ENCODE data around the gene CENPE. TPM values are rescaled to one million over a fixed set of nuclear protein-coding genes. Genes with fewer than 3 reads are reported as not detected.

The CENPE gene
- total RNA-seq, 2 experiments from 2014 or later = 23.6 to 70.9 TPM

GRCh38 chr4:103076747-103077347, 121.3 kb downstream of the CENPE start, which contains the start of gene SLC9B2:
Gene SLC9B2, minus strand, starts transcription at chr4:103076761. Its CDS starts 9,211 bp downstream, at chr4:103067550.
- TF ChIP-seq CTCF (conservative IDR thresholded peaks at IDR 0.05; ENCODE audit: low read length) (no peak), EZH2phosphoT487 (IDR thresholded peaks at IDR 0.05; ENCODE audit: borderline replicate concordance, low read depth, low read length) (no peak)
- BruUV-seq (replicated peaks) = TSS peak; percentile 80
- Histone ChIP-seq H3K36me3 (ENCODE audit: insufficient read depth, low read length) (peaks cover 23% of the 10 kb centered on the region), H3K9me3 (ENCODE audit: low read length) (no peaks in the 10 kb centered on the region), H3K4me3 (ENCODE audit: low read depth, low read length, poor library complexity, severe bottlenecking) (peak within 1 kb of the TSS; percentile 79), H3K9me2 (ENCODE audit: insufficient read depth, low read length) (no peaks in the 10 kb centered on the region), H3K4me1 (ENCODE audit: insufficient read depth, low read length, poor library complexity, severe bottlenecking) (peaks cover 51% of the 10 kb centered on the region), H3K4me2 (ENCODE audit: low read length) (peak within 1 kb of the TSS; percentile 97), H2AFZ (ENCODE audit: low read length) (peak within 1 kb of the TSS; percentile 97), H3K27ac (ENCODE audit: low read depth, low read length, poor library complexity, severe bottlenecking) (peak within 1 kb of the TSS; percentile 86), H3K79me2 (ENCODE audit: insufficient read depth, low read depth, low read length) (peaks cover 42% of the 10 kb centered on the region), H4K20me1 (ENCODE audit: insufficient read depth, low read length) (no peaks in the 10 kb centered on the region; the same call in 1 of the 2 replicates)
- ChIA-PET CTCF (ENCODE audit: unreplicated experiment) (no interaction called here), POLR2A (interaction anchor here (0.6 to 5.9 kb wide), 11 partner anchors 10 to 493 kb away, joined by 3 to 49 read pairs (median 5); partner anchors contain the start of genes BDH2 and CISD2)
- intact Hi-C loops (cut with micrococcal nuclease; ENCODE audit: unreplicated experiment) = loop anchor here (1.0 to 5.0 kb wide), 4 partner anchors 210 to 732 kb away; partner anchors contain the start of genes CISD2, NFKB1 and SLC39A8
- DNase-seq (ENCODE audit: low spot score) = peak; percentile 70

GRCh38 chr4:103075894-103076746, 122.0 kb downstream of the CENPE start:
- Histone ChIP-seq H3K4me1 (ENCODE audit: insufficient read depth, low read length, poor library complexity, severe bottlenecking) (peaks cover 51% of the 10 kb centered on the region), H2AFZ (ENCODE audit: low read length) (peak overlapping the region; percentile 97), H3K4me3 (ENCODE audit: low read depth, low read length, poor library complexity, severe bottlenecking) (peak overlapping the region; percentile 79), H4K20me1 (ENCODE audit: insufficient read depth, low read length) (no peaks in the 10 kb centered on the region; the same call in 1 of the 2 replicates), H3K9me3 (ENCODE audit: low read length) (no peaks in the 10 kb centered on the region), H3K9me2 (ENCODE audit: insufficient read depth, low read length) (no peaks in the 10 kb centered on the region), H3K79me2 (ENCODE audit: insufficient read depth, low read depth, low read length) (peaks cover 49% of the 10 kb centered on the region), H3K27ac (ENCODE audit: low read depth, low read length, poor library complexity, severe bottlenecking) (peak overlapping the region; percentile 86), H3K4me2 (ENCODE audit: low read length) (peak overlapping the region; percentile 97), H3K36me3 (ENCODE audit: insufficient read depth, low read length) (peaks cover 23% of the 10 kb centered on the region)
- CTCF ChIA-PET (ENCODE audit: unreplicated experiment) = no interaction called here
- peak; percentile 79 for DNase-seq (ENCODE audit: low spot score)
- POLR2A ChIA-PET = interaction anchor here (0.6 to 5.9 kb wide), 11 partner anchors 10 to 492 kb away, joined by 3 to 49 read pairs (median 5); partner anchors contain the start of gene BDH2
- BruUV-seq (replicated peaks) = no TSS peak
- TF ChIP-seq CTCF (conservative IDR thresholded peaks at IDR 0.05; ENCODE audit: low read length) = peak; percentile 39; the same call in 1 of the 2 replicates
- no peak for TF ChIP-seq EZH2phosphoT487 (IDR thresholded peaks at IDR 0.05; ENCODE audit: borderline replicate concordance, low read depth, low read length)
- intact Hi-C loops (cut with micrococcal nuclease; ENCODE audit: unreplicated experiment) = loop anchor here (1.0 to 5.0 kb wide), 5 partner anchors 209 to 731 kb away; partner anchors contain the start of genes CISD2, NFKB1 and SLC39A8

Data from OCI-LY7 (cell line).